GM12878 (cell line): ENCODE measurements around the gene PRM1. TPM values are rescaled to one million over a fixed set of nuclear protein-coding genes. Genes with fewer than 3 reads are reported as not detected.
A peak's percentile ranks its signal among the peaks of the same experiment; 100 is the strongest.

Experiments
- EGR1 ChIP-seq, 2 experiments: IDR thresholded peaks; 1 replicate in 1 of 2; 2 replicates in 1 of 2; pipeline ENCODE4 v1.6.1; 2011 to 2012; ENCODE audit warnings: low read depth in 2 of 2, low read length in 2 of 2, borderline replicate concordance in 1 of 2, mild to moderate bottlenecking in 1 of 2, moderate library complexity in 1 of 2
- ETV6 ChIP-seq, 2 experiments: fragments of 450-650 bp in 1 of 2; IDR thresholded peaks in 1 of 2; conservative IDR thresholded peaks in 1 of 2; 2 replicates each; pipeline ENCODE4 v1.6.1; 2014; ENCODE audit warnings: antibody characterized with exemption in 1 of 2, borderline replicate concordance in 1 of 2, low read depth in 1 of 2, mild to moderate bottlenecking in 1 of 2, moderate library complexity in 1 of 2
- HDAC6 ChIP-seq: fragments of 200-600 bp; sonication (generic); IDR thresholded peaks from one replicate; pipeline ENCODE4 v1.8.0; 2017; ENCODE audit warnings: antibody characterized with exemption; ENCODE audit not compliant: unreplicated experiment
- IRF4 ChIP-seq: IDR thresholded peaks from 2 replicates; pipeline ENCODE4 v1.6.1; 2011; ENCODE audit warnings: low read depth, low read length
- NR2C2 ChIP-seq: IDR thresholded peaks from 2 replicates; pipeline ENCODE4 v1.6.1; 2011; ENCODE audit warnings: borderline replicate concordance, low read depth; ENCODE audit not compliant: control insufficient read depth, insufficient read length
- POLR2AphosphoS5 ChIP-seq: IDR thresholded peaks from 2 replicates; pipeline ENCODE4 v1.6.1; 2011; ENCODE audit warnings: mild to moderate bottlenecking, low read length, inconsistent platforms
- RFX5 ChIP-seq: IDR thresholded peaks from 2 replicates; pipeline ENCODE4 v1.6.1; 2011; ENCODE audit warnings: low read depth, low read length, improper control_type of control experiment
- SMAD5 ChIP-seq: IDR thresholded peaks from 2 replicates; pipeline ENCODE4 v1.6.1; 2016; ENCODE audit warnings: antibody characterized with exemption, low read depth
- SMC3 ChIP-seq: IDR thresholded peaks from 2 replicates; pipeline ENCODE4 v1.6.1; 2011; ENCODE audit warnings: low read length, improper control_type of control experiment, borderline replicate concordance
- SPI1 ChIP-seq: IDR thresholded peaks from 2 replicates; pipeline ENCODE4 v1.6.1; 2011; ENCODE audit warnings: low read depth, mild to moderate bottlenecking, low read length, moderate library complexity, borderline replicate concordance; ENCODE audit not compliant: insufficient read depth
- SUPT20H ChIP-seq: IDR thresholded peaks from 2 replicates; pipeline ENCODE4 v1.6.1; 2011; ENCODE audit warnings: low read depth, mild to moderate bottlenecking, low read length, moderate library complexity, borderline replicate concordance; ENCODE audit not compliant: control insufficient read depth
- ZNF274 ChIP-seq: IDR thresholded peaks from one replicate; pipeline ENCODE4 v1.8.0; 2011; ENCODE audit not compliant: insufficient read length, insufficient read depth
- polyA plus RNA-seq, 11 experiments: library from polyadenylated mRNA; depleted of rRNA in 4 of 11; unstranded in 6 of 11; stranded (reverse) in 5 of 11; fragments of >200 nt; fragmentation: Nextera tagmentation in 4 of 11; fragmentation: Illumina TruSeq in 1 of 11; extraction: Ambion mirVana in 4 of 11; extraction: Trizol in 1 of 11; gene quantifications; 1 replicate in 1 of 11; 2 replicates in 10 of 11; pipeline versions ENCODE4 v1.2.1 to v1.2.3, GENCODE V29; 2011 to 2016; ENCODE audit warnings: inconsistent platforms in 2 of 11, missing spikeins in 2 of 11, low read depth in 1 of 11
- total RNA-seq, 4 experiments: library from RNA; depleted of rRNA in 3 of 4; stranded (reverse); fragments of >200 nt in 3 of 4; fragmentation: Illumina TruSeq in 1 of 4; extraction: Trizol in 1 of 4; gene quantifications; 2 replicates each; pipeline versions ENCODE4 v1.2.1 to v1.2.3, GENCODE V29; 2013 to 2021
- TF ChIP-seq, protein P1 (sequence below): fragments of 450-650 bp; conservative IDR thresholded peaks from 2 replicates; pipeline ENCODE4 v1.6.1; 2017; ENCODE audit warnings: mild to moderate bottlenecking, moderate library complexity
- TF ChIP-seq, protein P2 (sequence below): IDR thresholded peaks from 2 replicates; pipeline ENCODE4 v1.6.1; 2011; ENCODE audit warnings: low read depth, low read length, improper control_type of control experiment, borderline replicate concordance
- TF ChIP-seq, protein P3 (sequence below): fragments of 450-650 bp; IDR thresholded peaks from 2 replicates; pipeline ENCODE4 v1.6.1; 2016; ENCODE audit warnings: mild to moderate bottlenecking
- TF ChIP-seq, protein P4 (sequence below): fragments of 450-650 bp; IDR thresholded peaks from 2 replicates; pipeline ENCODE4 v1.6.1; 2018; ENCODE audit warnings: borderline replicate concordance, mild to moderate bottlenecking; ENCODE audit not compliant: partially characterized antibody
- TF ChIP-seq, protein P5 (sequence below): IDR thresholded peaks from 2 replicates; pipeline ENCODE4 v1.6.1; 2012; ENCODE audit warnings: mild to moderate bottlenecking, low read depth, low read length

The PRM1 gene
- total and polyA plus RNA-seq, 10 of the 15 experiments (the other 5 are each of a cell fraction or from before 2014, with no cell fraction given), result 0.20 TPM; not detected in 9

DNA sequence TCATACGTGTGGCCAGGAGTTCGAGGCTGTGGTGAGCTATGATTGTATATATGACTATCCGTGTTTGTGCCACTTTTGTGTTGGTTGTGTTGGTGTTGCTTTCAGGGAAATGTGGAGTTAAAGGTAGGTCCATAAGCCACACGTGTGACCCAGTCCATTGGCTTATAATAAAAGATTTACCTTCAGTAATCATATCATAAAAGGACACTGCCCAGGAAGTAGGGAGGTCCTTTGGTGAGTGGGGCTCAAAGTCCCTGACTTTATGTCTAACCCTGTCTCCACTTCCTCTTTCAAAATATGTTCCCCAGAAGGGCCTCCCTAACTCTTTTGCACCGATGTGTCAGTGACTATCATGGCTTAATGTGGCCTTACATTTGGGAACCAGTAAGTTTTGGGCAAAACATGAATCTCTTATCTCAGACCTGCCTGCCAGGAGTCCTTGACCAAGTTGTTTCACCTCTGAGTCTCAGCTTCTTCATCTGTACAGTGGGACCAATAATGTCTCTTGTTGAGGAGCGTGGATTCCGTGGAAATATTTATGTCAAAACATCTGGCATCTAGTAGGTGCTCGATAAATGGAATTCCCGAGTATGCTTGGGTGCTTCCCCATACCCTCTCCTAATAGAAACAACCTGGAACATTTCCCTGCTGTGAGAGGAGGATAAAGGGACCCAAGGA, 16.8 kb downstream of the PRM1 start (continued):
- no peak for TF ChIP-seq SMC3
- TF ChIP-seq ETV6 (conservative IDR thresholded peaks at IDR 0.05 in 1 of 2, IDR thresholded peaks at IDR 0.05 in 1 of 2; ENCODE audit: borderline replicate concordance in 1 of 2, low read depth in 1 of 2), result no peak
- TF ChIP-seq IRF4, result 0 out of 2 replicates have a peak, but pooled peaks have one; percentile 2
- peak; percentile 91 for TF ChIP-seq SPI1
- no peak for TF ChIP-seq POLR2AphosphoS5
- TF ChIP-seq, protein P1, sequence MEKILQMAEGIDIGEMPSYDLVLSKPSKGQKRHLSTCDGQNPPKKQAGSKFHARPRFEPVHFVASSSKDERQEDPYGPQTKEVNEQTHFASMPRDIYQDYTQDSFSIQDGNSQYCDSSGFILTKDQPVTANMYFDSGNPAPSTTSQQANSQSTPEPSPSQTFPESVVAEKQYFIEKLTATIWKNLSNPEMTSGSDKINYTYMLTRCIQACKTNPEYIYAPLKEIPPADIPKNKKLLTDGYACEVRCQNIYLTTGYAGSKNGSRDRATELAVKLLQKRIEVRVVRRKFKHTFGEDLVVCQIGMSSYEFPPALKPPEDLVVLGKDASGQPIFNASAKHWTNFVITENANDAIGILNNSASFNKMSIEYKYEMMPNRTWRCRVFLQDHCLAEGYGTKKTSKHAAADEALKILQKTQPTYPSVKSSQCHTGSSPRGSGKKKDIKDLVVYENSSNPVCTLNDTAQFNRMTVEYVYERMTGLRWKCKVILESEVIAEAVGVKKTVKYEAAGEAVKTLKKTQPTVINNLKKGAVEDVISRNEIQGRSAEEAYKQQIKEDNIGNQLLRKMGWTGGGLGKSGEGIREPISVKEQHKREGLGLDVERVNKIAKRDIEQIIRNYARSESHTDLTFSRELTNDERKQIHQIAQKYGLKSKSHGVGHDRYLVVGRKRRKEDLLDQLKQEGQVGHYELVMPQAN, result 0 out of 2 replicates have a peak, but pooled peaks have one; percentile 53
- TF ChIP-seq, protein P2, sequence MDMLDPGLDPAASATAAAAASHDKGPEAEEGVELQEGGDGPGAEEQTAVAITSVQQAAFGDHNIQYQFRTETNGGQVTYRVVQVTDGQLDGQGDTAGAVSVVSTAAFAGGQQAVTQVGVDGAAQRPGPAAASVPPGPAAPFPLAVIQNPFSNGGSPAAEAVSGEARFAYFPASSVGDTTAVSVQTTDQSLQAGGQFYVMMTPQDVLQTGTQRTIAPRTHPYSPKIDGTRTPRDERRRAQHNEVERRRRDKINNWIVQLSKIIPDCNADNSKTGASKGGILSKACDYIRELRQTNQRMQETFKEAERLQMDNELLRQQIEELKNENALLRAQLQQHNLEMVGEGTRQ, result no peak
- no peak for TF ChIP-seq SUPT20H
- no peak for TF ChIP-seq ZNF274
- TF ChIP-seq EGR1 (IDR thresholded peaks at IDR 0.05; ENCODE audit: borderline replicate concordance in 1 of 2, low read depth in 2 of 2, low read length in 2 of 2), result no peak
- TF ChIP-seq, protein P3, sequence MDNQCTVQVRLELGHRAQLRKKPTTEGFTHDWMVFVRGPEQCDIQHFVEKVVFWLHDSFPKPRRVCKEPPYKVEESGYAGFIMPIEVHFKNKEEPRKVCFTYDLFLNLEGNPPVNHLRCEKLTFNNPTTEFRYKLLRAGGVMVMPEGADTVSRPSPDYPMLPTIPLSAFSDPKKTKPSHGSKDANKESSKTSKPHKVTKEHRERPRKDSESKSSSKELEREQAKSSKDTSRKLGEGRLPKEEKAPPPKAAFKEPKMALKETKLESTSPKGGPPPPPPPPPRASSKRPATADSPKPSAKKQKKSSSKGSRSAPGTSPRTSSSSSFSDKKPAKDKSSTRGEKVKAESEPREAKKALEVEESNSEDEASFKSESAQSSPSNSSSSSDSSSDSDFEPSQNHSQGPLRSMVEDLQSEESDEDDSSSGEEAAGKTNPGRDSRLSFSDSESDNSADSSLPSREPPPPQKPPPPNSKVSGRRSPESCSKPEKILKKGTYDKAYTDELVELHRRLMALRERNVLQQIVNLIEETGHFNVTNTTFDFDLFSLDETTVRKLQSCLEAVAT, result no peak
- TF ChIP-seq NR2C2, result no peak
- TF ChIP-seq HDAC6, result no peak
- TF ChIP-seq, protein P4, sequence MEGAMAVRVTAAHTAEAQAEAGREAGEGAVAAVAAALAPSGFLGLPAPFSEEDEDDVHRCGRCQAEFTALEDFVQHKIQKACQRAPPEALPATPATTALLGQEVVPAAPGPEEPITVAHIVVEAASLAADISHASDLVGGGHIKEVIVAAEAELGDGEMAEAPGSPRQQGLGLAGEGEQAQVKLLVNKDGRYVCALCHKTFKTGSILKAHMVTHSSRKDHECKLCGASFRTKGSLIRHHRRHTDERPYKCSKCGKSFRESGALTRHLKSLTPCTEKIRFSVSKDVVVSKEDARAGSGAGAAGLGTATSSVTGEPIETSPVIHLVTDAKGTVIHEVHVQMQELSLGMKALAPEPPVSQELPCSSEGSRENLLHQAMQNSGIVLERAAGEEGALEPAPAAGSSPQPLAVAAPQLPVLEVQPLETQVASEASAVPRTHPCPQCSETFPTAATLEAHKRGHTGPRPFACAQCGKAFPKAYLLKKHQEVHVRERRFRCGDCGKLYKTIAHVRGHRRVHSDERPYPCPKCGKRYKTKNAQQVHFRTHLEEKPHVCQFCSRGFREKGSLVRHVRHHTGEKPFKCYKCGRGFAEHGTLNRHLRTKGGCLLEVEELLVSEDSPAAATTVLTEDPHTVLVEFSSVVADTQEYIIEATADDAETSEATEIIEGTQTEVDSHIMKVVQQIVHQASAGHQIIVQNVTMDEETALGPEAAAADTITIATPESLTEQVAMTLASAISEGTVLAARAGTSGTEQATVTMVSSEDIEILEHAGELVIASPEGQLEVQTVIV, result no peak
- TF ChIP-seq, protein P5, sequence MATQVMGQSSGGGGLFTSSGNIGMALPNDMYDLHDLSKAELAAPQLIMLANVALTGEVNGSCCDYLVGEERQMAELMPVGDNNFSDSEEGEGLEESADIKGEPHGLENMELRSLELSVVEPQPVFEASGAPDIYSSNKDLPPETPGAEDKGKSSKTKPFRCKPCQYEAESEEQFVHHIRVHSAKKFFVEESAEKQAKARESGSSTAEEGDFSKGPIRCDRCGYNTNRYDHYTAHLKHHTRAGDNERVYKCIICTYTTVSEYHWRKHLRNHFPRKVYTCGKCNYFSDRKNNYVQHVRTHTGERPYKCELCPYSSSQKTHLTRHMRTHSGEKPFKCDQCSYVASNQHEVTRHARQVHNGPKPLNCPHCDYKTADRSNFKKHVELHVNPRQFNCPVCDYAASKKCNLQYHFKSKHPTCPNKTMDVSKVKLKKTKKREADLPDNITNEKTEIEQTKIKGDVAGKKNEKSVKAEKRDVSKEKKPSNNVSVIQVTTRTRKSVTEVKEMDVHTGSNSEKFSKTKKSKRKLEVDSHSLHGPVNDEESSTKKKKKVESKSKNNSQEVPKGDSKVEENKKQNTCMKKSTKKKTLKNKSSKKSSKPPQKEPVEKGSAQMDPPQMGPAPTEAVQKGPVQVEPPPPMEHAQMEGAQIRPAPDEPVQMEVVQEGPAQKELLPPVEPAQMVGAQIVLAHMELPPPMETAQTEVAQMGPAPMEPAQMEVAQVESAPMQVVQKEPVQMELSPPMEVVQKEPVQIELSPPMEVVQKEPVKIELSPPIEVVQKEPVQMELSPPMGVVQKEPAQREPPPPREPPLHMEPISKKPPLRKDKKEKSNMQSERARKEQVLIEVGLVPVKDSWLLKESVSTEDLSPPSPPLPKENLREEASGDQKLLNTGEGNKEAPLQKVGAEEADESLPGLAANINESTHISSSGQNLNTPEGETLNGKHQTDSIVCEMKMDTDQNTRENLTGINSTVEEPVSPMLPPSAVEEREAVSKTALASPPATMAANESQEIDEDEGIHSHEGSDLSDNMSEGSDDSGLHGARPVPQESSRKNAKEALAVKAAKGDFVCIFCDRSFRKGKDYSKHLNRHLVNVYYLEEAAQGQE, result no peak
- TF ChIP-seq RFX5, result no peak
- TF ChIP-seq SMAD5, result no peak
